ENCODE data around the gene LZIC.
A peak's percentile ranks its signal among the peaks of the same experiment; 100 is the strongest.

The LZIC gene

GRCh38 chr1:9942939-9943788, at the start of gene LZIC, which contains the start of gene NMNAT1:
Gene LZIC (minus strand): TSS chr1:9943391. CDS start chr1:9936619, 6,772 bp downstream.
Gene NMNAT1 (plus strand): TSS chr1:9943475. CDS start chr1:9972074, 28,599 bp downstream.
- peaks cover 6 to 7% of the 10 kb centered on the region in 2 donors for H3K36me3 ChIP-seq (ENCODE audit: control insufficient read depth in 2 of 2, insufficient read depth in 2 of 2, low read length in 2 of 2)
- H3K9me3 ChIP-seq (ENCODE audit: control insufficient read depth in 2 of 2, low read length in 2 of 2): no peaks in the 10 kb centered on the region
- peak within 1 kb of the TSS; percentile 92 for H3K27ac ChIP-seq (ENCODE audit: low read length)
- H3K4me1 ChIP-seq (ENCODE audit: control insufficient read depth, insufficient read depth, low read length): peaks cover 19% of the 10 kb centered on the region
- H3K27me3 ChIP-seq (ENCODE audit: control insufficient read depth in 1 of 2, insufficient read depth in 2 of 2, low read length in 2 of 2): no peaks in the 10 kb centered on the region
- H3K9ac ChIP-seq (ENCODE audit: low read length in 2 of 2): peak within 1 kb of the TSS; percentile 84 to 99
- peak within 1 kb of the TSS; percentile 67 to 93 for H3K4me3 ChIP-seq (ENCODE audit: low read length in 2 of 2)

- H3K4me1 ChIP-seq (ENCODE audit: control insufficient read depth, insufficient read depth, low read length): peaks cover 7% of the 10 kb centered on the region
- peaks cover 0 to 11% of the 10 kb centered on the region in 2 donors for H3K27me3 ChIP-seq (ENCODE audit: control insufficient read depth in 1 of 2, insufficient read depth in 2 of 2, low read length in 2 of 2)
- H3K9ac ChIP-seq (ENCODE audit: low read length in 2 of 2): no peak overlapping the region
- no peaks in the 10 kb centered on the region for H3K36me3 ChIP-seq (ENCODE audit: control insufficient read depth in 2 of 2, insufficient read depth in 2 of 2, low read length in 2 of 2)
- no peaks in the 10 kb centered on the region for H3K9me3 ChIP-seq (ENCODE audit: control insufficient read depth in 2 of 2, low read length in 2 of 2)
- no peak overlapping the region for H3K4me3 ChIP-seq (ENCODE audit: low read length in 2 of 2)
- no peak overlapping the region for H3K27ac ChIP-seq (ENCODE audit: low read length)
Measured at GRCh38 chr1:9992910-9993309, 49.7 kb upstream of the LZIC start.

GRCh38 chr1:9990944-9991343, 47.8 kb upstream of the LZIC start:
- H3K9ac ChIP-seq (ENCODE audit: low read length in 2 of 2): no peak overlapping the region
- H3K4me3 ChIP-seq (ENCODE audit: low read length in 2 of 2): no peak overlapping the region
- no peaks in the 10 kb centered on the region for H3K9me3 ChIP-seq (ENCODE audit: control insufficient read depth in 2 of 2, low read length in 2 of 2)
- H3K27me3 ChIP-seq (ENCODE audit: control insufficient read depth in 1 of 2, insufficient read depth in 2 of 2, low read length in 2 of 2): no peaks in the 10 kb centered on the region
- no peak overlapping the region for H3K27ac ChIP-seq (ENCODE audit: low read length)
- H3K4me1 ChIP-seq (ENCODE audit: control insufficient read depth, insufficient read depth, low read length): peaks cover 4% of the 10 kb centered on the region
- no peaks in the 10 kb centered on the region for H3K36me3 ChIP-seq (ENCODE audit: control insufficient read depth in 2 of 2, insufficient read depth in 2 of 2, low read length in 2 of 2)

GRCh38 chr1:9989773-9990172, 46.6 kb upstream of the LZIC start:
- Histone ChIP-seq H3K27me3 (ENCODE audit: control insufficient read depth in 1 of 2, insufficient read depth in 2 of 2, low read length in 2 of 2) (no peaks in the 10 kb centered on the region), H3K4me1 (ENCODE audit: control insufficient read depth, insufficient read depth, low read length) (peaks cover 4% of the 10 kb centered on the region), H3K36me3 (ENCODE audit: control insufficient read depth in 2 of 2, insufficient read depth in 2 of 2, low read length in 2 of 2) (no peaks in the 10 kb centered on the region), H3K27ac (ENCODE audit: low read length) (no peak overlapping the region), H3K4me3 (ENCODE audit: low read length in 2 of 2) (no peak overlapping the region), H3K9ac (ENCODE audit: low read length in 2 of 2) (no peak overlapping the region), H3K9me3 (ENCODE audit: control insufficient read depth in 2 of 2, low read length in 2 of 2) (no peaks in the 10 kb centered on the region)

- no peaks in the 10 kb centered on the region for H3K9me3 ChIP-seq (ENCODE audit: control insufficient read depth in 2 of 2, low read length in 2 of 2)
- no peak overlapping the region for H3K4me3 ChIP-seq (ENCODE audit: low read length in 2 of 2)
- peaks cover 6 to 15% of the 10 kb centered on the region in 2 donors for H3K36me3 ChIP-seq (ENCODE audit: control insufficient read depth in 2 of 2, insufficient read depth in 2 of 2, low read length in 2 of 2)
- H3K9ac ChIP-seq (ENCODE audit: low read length in 2 of 2): no peak overlapping the region
- no peaks in the 10 kb centered on the region for H3K27me3 ChIP-seq (ENCODE audit: control insufficient read depth in 1 of 2, insufficient read depth in 2 of 2, low read length in 2 of 2)
- H3K27ac ChIP-seq (ENCODE audit: low read length): no peak overlapping the region
- no peaks in the 10 kb centered on the region for H3K4me1 ChIP-seq (ENCODE audit: control insufficient read depth, insufficient read depth, low read length)
Measured at GRCh38 chr1:9985001-9985400, 41.8 kb upstream of the LZIC start.

GRCh38 chr1:9984253-9984652, 41.1 kb upstream of the LZIC start:
- Histone ChIP-seq H3K9ac (ENCODE audit: low read length in 2 of 2) (no peak overlapping the region), H3K27me3 (ENCODE audit: control insufficient read depth in 1 of 2, insufficient read depth in 2 of 2, low read length in 2 of 2) (no peaks in the 10 kb centered on the region), H3K9me3 (ENCODE audit: control insufficient read depth in 2 of 2, low read length in 2 of 2) (no peaks in the 10 kb centered on the region), H3K27ac (ENCODE audit: low read length) (no peak overlapping the region), H3K36me3 (ENCODE audit: control insufficient read depth in 2 of 2, insufficient read depth in 2 of 2, low read length in 2 of 2) (peaks cover 6 to 15% of the 10 kb centered on the region in 2 donors), H3K4me1 (ENCODE audit: control insufficient read depth, insufficient read depth, low read length) (no peaks in the 10 kb centered on the region), H3K4me3 (ENCODE audit: low read length in 2 of 2) (no peak overlapping the region)

- Histone ChIP-seq H3K9ac (ENCODE audit: low read length in 2 of 2) (no peak overlapping the region), H3K27ac (ENCODE audit: low read length) (no peak overlapping the region), H3K4me3 (ENCODE audit: low read length in 2 of 2) (no peak overlapping the region)
Measured at GRCh38 chr1:9960706-9961562, 17.7 kb upstream of the LZIC start.

GRCh38 chr1:9960011-9960410, 16.8 kb upstream of the LZIC start:
- Histone ChIP-seq H3K9me3 (ENCODE audit: control insufficient read depth in 2 of 2, low read length in 2 of 2) (no peaks in the 10 kb centered on the region), H3K36me3 (ENCODE audit: control insufficient read depth in 2 of 2, insufficient read depth in 2 of 2, low read length in 2 of 2) (peaks cover 0 to 3% of the 10 kb centered on the region in 2 donors), H3K27ac (ENCODE audit: low read length) (no peak overlapping the region), H3K27me3 (ENCODE audit: control insufficient read depth in 1 of 2, insufficient read depth in 2 of 2, low read length in 2 of 2) (no peaks in the 10 kb centered on the region), H3K4me3 (ENCODE audit: low read length in 2 of 2) (no peak overlapping the region), H3K4me1 (ENCODE audit: control insufficient read depth, insufficient read depth, low read length) (no peaks in the 10 kb centered on the region), H3K9ac (ENCODE audit: low read length in 2 of 2) (no peak overlapping the region)

More at GRCh38 chr1:9960706-9961562, 17.7 kb upstream of the LZIC start:
- no peaks in the 10 kb centered on the region for H3K9me3 ChIP-seq (ENCODE audit: control insufficient read depth in 2 of 2, low read length in 2 of 2)
- H3K27me3 ChIP-seq (ENCODE audit: control insufficient read depth in 1 of 2, insufficient read depth in 2 of 2, low read length in 2 of 2): no peaks in the 10 kb centered on the region
- H3K4me1 ChIP-seq (ENCODE audit: control insufficient read depth, insufficient read depth, low read length): no peaks in the 10 kb centered on the region
- peaks cover 0 to 3% of the 10 kb centered on the region in 2 donors for H3K36me3 ChIP-seq (ENCODE audit: control insufficient read depth in 2 of 2, insufficient read depth in 2 of 2, low read length in 2 of 2)

- H3K36me3 ChIP-seq (ENCODE audit: control insufficient read depth in 2 of 2, insufficient read depth in 2 of 2, low read length in 2 of 2): peaks cover 0 to 3% of the 10 kb centered on the region in 2 donors
- no peaks in the 10 kb centered on the region for H3K27me3 ChIP-seq (ENCODE audit: control insufficient read depth in 1 of 2, insufficient read depth in 2 of 2, low read length in 2 of 2)
- H3K4me3 ChIP-seq (ENCODE audit: low read length in 2 of 2): no peak overlapping the region
- no peaks in the 10 kb centered on the region for H3K9me3 ChIP-seq (ENCODE audit: control insufficient read depth in 2 of 2, low read length in 2 of 2)
- H3K4me1 ChIP-seq (ENCODE audit: control insufficient read depth, insufficient read depth, low read length): no peaks in the 10 kb centered on the region
- H3K27ac ChIP-seq (ENCODE audit: low read length): no peak overlapping the region
- no peak overlapping the region for H3K9ac ChIP-seq (ENCODE audit: low read length in 2 of 2)
Measured at GRCh38 chr1:9957726-9958125, 14.5 kb upstream of the LZIC start.

GRCh38 chr1:9946315-9946714, 3.1 kb upstream of the LZIC start:
- no peak overlapping the region for H3K9ac ChIP-seq (ENCODE audit: low read length in 2 of 2)
- no peaks in the 10 kb centered on the region for H3K9me3 ChIP-seq (ENCODE audit: control insufficient read depth in 2 of 2, low read length in 2 of 2)
- H3K4me3 ChIP-seq (ENCODE audit: low read length in 2 of 2): no peak overlapping the region
- no peaks in the 10 kb centered on the region for H3K27me3 ChIP-seq (ENCODE audit: control insufficient read depth in 1 of 2, insufficient read depth in 2 of 2, low read length in 2 of 2)
- H3K36me3 ChIP-seq (ENCODE audit: control insufficient read depth in 2 of 2, insufficient read depth in 2 of 2, low read length in 2 of 2): peaks cover 5 to 6% of the 10 kb centered on the region in 2 donors
- peaks cover 25% of the 10 kb centered on the region for H3K4me1 ChIP-seq (ENCODE audit: control insufficient read depth, insufficient read depth, low read length)
- H3K27ac ChIP-seq (ENCODE audit: low read length): no peak overlapping the region
